ENCODE results near the gene AUP1.

DNA sequence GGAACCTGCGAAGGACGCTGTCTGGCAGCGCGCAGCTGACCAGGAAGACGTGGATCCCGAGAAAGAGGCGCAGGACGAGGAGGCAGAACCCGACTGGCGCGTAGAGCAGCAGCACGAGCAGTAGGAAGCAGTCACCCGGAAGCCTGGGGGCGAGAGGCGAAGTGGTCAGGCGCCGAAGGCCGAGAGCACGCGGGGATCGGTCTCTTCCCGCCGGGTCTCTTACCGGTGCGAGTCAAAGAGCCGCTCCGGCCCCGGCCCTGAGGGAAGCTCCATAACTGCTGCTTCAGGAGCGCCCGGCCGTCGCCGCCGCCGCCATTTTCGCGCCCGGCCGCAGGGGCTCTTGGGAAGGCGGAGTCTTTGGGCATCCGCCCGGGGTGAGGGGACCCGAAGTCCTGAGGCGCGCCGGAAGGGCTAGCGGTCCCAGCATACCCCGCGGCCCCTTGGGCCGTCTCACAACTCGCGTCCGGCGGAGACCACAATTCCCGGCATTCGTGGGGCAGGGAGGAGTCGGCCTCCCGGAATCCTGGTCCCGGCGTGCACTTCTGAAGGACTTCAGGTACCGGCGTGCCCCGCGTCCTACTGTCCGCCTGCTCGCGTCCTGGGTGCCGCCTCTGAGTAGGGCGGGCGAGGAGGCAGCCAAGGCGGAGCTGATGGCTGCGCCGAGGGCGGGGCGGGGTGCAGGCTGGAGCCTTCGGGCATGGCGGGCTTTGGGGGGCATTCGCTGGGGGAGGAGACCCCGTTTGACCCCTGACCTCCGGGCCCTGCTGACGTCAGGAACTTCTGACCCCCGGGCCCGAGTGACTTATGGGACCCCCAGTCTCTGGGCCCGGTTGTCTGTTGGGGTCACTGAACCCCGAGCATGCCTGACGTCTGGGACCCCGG lies at the start of gene AUP1, which contains the start of gene HTRA2:
- no peak for TF ChIP-seq EZH2phosphoT487 (conservative IDR thresholded peaks at IDR 0.05; ENCODE audit: low read length)
- TF ChIP-seq, protein P1, sequence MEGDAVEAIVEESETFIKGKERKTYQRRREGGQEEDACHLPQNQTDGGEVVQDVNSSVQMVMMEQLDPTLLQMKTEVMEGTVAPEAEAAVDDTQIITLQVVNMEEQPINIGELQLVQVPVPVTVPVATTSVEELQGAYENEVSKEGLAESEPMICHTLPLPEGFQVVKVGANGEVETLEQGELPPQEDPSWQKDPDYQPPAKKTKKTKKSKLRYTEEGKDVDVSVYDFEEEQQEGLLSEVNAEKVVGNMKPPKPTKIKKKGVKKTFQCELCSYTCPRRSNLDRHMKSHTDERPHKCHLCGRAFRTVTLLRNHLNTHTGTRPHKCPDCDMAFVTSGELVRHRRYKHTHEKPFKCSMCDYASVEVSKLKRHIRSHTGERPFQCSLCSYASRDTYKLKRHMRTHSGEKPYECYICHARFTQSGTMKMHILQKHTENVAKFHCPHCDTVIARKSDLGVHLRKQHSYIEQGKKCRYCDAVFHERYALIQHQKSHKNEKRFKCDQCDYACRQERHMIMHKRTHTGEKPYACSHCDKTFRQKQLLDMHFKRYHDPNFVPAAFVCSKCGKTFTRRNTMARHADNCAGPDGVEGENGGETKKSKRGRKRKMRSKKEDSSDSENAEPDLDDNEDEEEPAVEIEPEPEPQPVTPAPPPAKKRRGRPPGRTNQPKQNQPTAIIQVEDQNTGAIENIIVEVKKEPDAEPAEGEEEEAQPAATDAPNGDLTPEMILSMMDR (IDR thresholded peaks at IDR 0.05; ENCODE audit: insufficient read depth, low read length, poor library complexity, severe bottlenecking), result no peak
